Measurements from ENCODE around the gene ZNF865.
"Not testable (repeated sequence)": the region's sequence is repeated elsewhere in the genome, so short reads cannot be mapped to it uniquely, and the experiment has no call there.

DNA sequence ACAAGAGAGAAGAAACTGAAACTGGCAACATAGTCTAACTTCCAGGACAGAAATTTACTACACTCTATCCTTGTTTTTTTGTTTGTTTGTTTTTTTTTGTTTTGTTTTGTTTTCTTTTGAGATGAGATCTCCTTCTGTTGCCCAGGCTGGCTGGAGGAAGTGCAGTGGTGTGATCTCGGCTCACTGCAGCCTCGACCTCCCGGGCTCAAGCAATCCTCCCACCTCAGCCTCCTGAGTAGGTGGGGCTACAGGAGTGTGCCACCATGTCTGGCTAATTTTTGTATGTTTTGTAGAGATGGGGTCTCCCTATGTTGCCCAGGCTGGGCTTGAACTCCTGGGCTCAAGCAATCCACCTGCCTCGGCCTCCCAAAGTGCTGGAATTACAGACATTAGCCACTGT, 23.2 kb upstream of the ZNF865 start:
- TF ChIP-seq, protein P1, sequence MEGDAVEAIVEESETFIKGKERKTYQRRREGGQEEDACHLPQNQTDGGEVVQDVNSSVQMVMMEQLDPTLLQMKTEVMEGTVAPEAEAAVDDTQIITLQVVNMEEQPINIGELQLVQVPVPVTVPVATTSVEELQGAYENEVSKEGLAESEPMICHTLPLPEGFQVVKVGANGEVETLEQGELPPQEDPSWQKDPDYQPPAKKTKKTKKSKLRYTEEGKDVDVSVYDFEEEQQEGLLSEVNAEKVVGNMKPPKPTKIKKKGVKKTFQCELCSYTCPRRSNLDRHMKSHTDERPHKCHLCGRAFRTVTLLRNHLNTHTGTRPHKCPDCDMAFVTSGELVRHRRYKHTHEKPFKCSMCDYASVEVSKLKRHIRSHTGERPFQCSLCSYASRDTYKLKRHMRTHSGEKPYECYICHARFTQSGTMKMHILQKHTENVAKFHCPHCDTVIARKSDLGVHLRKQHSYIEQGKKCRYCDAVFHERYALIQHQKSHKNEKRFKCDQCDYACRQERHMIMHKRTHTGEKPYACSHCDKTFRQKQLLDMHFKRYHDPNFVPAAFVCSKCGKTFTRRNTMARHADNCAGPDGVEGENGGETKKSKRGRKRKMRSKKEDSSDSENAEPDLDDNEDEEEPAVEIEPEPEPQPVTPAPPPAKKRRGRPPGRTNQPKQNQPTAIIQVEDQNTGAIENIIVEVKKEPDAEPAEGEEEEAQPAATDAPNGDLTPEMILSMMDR (IDR thresholded peaks at IDR 0.05), result not testable (repeated sequence)
- TF ChIP-seq POLR2A (IDR thresholded peaks at IDR 0.05), result not testable (repeated sequence)

Measured in body of pancreas (tissue), 4 donors.